K562 (cell line): ENCODE results near the gene CERS2. TPM values are rescaled to one million over a fixed set of nuclear protein-coding genes. Genes with fewer than 3 reads are reported as not detected.

Experiments
- CBFA2T2 ChIP-seq: fragments of 450-650 bp; conservative IDR thresholded peaks from 2 replicates; pipeline ENCODE4 v1.6.1; 2017; ENCODE audit warnings: mild to moderate bottlenecking
- CBFA2T3 ChIP-seq: fragments of 450-650 bp; IDR thresholded peaks from 2 replicates; pipeline ENCODE4 v1.6.1; 2017
- CREBBP ChIP-seq: IDR thresholded peaks from one replicate; pipeline ENCODE4 v1.6.1; 2012; ENCODE audit warnings: low read depth, mild to moderate bottlenecking, control low read depth, inconsistent platforms, low read length
- HNRNPL ChIP-seq: fragments of 200-400 bp; formaldehyde crosslinking; IDR thresholded peaks from 2 replicates; pipeline ENCODE4 v1.6.1; 2017; ENCODE audit warnings: low read depth, mild to moderate bottlenecking, low read length
- KDM1A ChIP-seq, 2 experiments: fragments of 450-650 bp; IDR thresholded peaks; 2 replicates each; pipeline ENCODE4 v1.6.1; 2016; ENCODE audit warnings: mild to moderate bottlenecking in 2 of 2
- KDM5B ChIP-seq: fragments of 200-600 bp; sonication (generic); IDR thresholded peaks from 2 replicates; pipeline ENCODE4 v1.6.1; 2012; ENCODE audit warnings: low read depth, mild to moderate bottlenecking, moderate library complexity, low read length, control low read depth, inconsistent platforms; ENCODE audit not compliant: insufficient replicate concordance
- MCM2 ChIP-seq: fragments of 450-650 bp; IDR thresholded peaks from 2 replicates; pipeline ENCODE4 v1.6.1; 2017; ENCODE audit warnings: low read depth, mild to moderate bottlenecking
- MTF1 ChIP-seq: fragments of 250-450 bp; sonication (Bioruptor Pico); IDR thresholded peaks from 2 replicates; pipeline ENCODE4 v1.9.0; 2021; ENCODE audit warnings: moderate library complexity, mild to moderate bottlenecking, inconsistent platforms, borderline replicate concordance
- SETDB1 ChIP-seq: IDR thresholded peaks from one replicate; pipeline ENCODE4 v1.6.1; 2012; ENCODE audit warnings: low read length, control low read depth, inconsistent platforms
- SMARCC2 ChIP-seq: fragments of 450-650 bp; IDR thresholded peaks from 2 replicates; pipeline ENCODE4 v1.6.1; 2017; ENCODE audit warnings: antibody characterized with exemption, moderate library complexity, mild to moderate bottlenecking, low read depth
- SNIP1 ChIP-seq: fragments of 450-650 bp; IDR thresholded peaks from 2 replicates; pipeline ENCODE4 v1.7.1; 2017; ENCODE audit warnings: low read depth, mild to moderate bottlenecking
- ZC3H11A ChIP-seq: IDR thresholded peaks from 2 replicates; pipeline ENCODE4 v1.6.1; 2012; ENCODE audit warnings: low read depth, low read length, improper control_type of control experiment
- ZC3H4 ChIP-seq: sonication (generic); formaldehyde crosslinking; IDR thresholded peaks from 2 replicates; pipeline ENCODE4 v1.9.0; 2021; ENCODE audit warnings: missing genetic modification reagents, borderline replicate concordance
- ZFP1 ChIP-seq: fragments of 450-650 bp; formaldehyde crosslinking; IDR thresholded peaks from 2 replicates; pipeline ENCODE4 v1.4.0; 2020; ENCODE audit warnings: mild to moderate bottlenecking, mixed read lengths
- ZNF124 ChIP-seq: sonication (generic); formaldehyde crosslinking; IDR thresholded peaks from 2 replicates; pipeline ENCODE4 v1.8.1; 2022; ENCODE audit warnings: missing genetic modification reagents
- ZNF197 ChIP-seq: fragments of 200-800 bp; sonication (Bioruptor generic); IDR thresholded peaks from 2 replicates; pipeline ENCODE4 v1.6.1; 2016; ENCODE audit warnings: low read depth, missing genetic modification characterization, missing compliant biosample characterization
- ZNF76 ChIP-seq: fragments of 250-450 bp; sonication (Bioruptor Pico); IDR thresholded peaks from 2 replicates; pipeline ENCODE4 v1.4.0; 2020; ENCODE audit warnings: mild to moderate bottlenecking, moderate library complexity, borderline replicate concordance
- polyA plus RNA-seq, 8 experiments: library from polyadenylated mRNA; depleted of rRNA in 4 of 8; stranded (reverse) in 5 of 8; unstranded in 3 of 8; fragments of >200 nt; fragmentation: Nextera tagmentation in 2 of 8; fragmentation: Illumina TruSeq in 1 of 8; extraction: Ambion mirVana in 2 of 8; extraction: Trizol in 1 of 8; gene quantifications; 2 replicates each; pipeline versions ENCODE4 v1.2.1 to v1.2.3, GENCODE V29; 2011 to 2014; ENCODE audit warnings: inconsistent platforms in 1 of 8, missing spikeins in 1 of 8
- total RNA-seq, 7 experiments: library from RNA; depleted of rRNA in 6 of 7; stranded (reverse); fragments of >200 nt in 6 of 7; fragmentation: Illumina TruSeq in 2 of 7; extraction: Trizol in 2 of 7; gene quantifications; 2 replicates each; pipeline versions ENCODE4 v1.2.1 to v1.2.3, GENCODE V29; 2011 to 2021; ENCODE audit warnings: low replicate concordance in 1 of 7
- TF ChIP-seq, protein P1 (sequence below): IDR thresholded peaks from 2 replicates; pipeline ENCODE4 v1.6.1; 2011; ENCODE audit warnings: borderline replicate concordance, low read depth, mild to moderate bottlenecking, moderate library complexity, low read length; ENCODE audit not compliant: insufficient read depth, poor library complexity, severe bottlenecking
- TF ChIP-seq, protein P2 (sequence below): fragments of 450-650 bp; IDR thresholded peaks from 2 replicates; pipeline ENCODE4 v1.6.1; 2016; ENCODE audit warnings: antibody characterized with exemption
- TF ChIP-seq, protein P3 (sequence below): fragments of 450-650 bp; formaldehyde crosslinking; IDR thresholded peaks from 2 replicates; pipeline ENCODE4 v1.4.0; 2020; ENCODE audit warnings: mild to moderate bottlenecking, moderate library complexity
- TF ChIP-seq, protein P4 (sequence below): fragments of 450-650 bp; IDR thresholded peaks from 2 replicates; pipeline ENCODE4 v1.6.1; 2016; ENCODE audit warnings: low read depth, mild to moderate bottlenecking, moderate library complexity

Gene CERS2
- total and polyA plus RNA-seq, 9 of the 15 experiments (the other 6 are each of a cell fraction or from before 2014, with no cell fraction given): 23.4 to 295 (median 132) TPM

DNA sequence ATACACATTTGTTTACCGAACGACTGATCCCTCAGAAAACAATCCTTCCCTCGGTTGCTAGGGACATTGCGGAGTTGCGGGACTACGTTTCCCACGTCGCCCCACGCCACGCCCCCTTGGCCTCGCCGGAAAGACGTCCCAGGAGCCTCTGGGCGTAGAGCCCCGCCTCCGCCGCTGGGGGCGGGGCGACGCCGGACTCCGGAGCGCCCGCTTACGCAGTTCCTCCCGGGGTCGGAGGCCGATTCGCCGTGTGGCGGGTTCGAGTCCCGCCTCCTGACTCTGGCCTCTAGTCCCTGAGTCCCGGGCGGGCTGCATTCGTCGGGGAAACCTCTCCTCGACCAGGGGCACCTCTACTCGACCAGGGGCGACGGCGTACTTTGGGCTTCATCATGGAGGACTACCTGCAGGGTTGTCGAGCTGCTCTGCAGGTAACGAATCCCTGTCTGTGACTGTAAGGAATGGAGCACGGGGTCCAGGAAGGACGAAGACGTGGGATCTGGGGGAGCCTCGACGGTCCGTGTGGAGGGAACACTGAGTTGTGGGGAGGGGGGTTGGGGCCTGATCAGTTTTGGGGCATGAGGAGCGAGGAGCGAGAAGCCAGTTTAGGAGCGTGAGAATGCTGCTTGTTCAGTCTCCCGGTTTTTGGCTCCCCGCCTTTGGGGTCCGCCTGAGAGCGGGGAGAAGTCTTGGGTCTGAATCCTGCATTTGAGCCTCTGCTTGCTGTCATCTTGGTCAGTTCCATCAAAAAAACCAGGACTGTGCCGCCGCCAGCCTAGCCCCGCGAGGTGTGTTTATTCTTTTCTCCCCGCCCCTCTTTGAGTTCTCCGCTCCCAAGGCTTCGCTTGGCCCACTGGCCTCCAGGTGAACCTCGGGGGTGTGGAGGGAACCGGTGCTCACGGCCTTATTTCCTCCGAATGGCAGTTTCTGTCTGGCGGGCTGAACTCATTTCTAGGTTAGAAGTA is 33.9 kb upstream of the CERS2 start, which contains the start of gene PRUNE1 (continued):
- TF ChIP-seq, protein P1, sequence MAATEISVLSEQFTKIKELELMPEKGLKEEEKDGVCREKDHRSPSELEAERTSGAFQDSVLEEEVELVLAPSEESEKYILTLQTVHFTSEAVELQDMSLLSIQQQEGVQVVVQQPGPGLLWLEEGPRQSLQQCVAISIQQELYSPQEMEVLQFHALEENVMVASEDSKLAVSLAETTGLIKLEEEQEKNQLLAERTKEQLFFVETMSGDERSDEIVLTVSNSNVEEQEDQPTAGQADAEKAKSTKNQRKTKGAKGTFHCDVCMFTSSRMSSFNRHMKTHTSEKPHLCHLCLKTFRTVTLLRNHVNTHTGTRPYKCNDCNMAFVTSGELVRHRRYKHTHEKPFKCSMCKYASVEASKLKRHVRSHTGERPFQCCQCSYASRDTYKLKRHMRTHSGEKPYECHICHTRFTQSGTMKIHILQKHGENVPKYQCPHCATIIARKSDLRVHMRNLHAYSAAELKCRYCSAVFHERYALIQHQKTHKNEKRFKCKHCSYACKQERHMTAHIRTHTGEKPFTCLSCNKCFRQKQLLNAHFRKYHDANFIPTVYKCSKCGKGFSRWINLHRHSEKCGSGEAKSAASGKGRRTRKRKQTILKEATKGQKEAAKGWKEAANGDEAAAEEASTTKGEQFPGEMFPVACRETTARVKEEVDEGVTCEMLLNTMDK: no peak
- TF ChIP-seq CBFA2T2 (no peak), MCM2 (no peak), SMARCC2 (no peak), CBFA2T3 (no peak), SNIP1 (no peak), KDM1A (IDR thresholded peaks at IDR 0.05) (no peak), CREBBP (no peak), ZC3H4 (CRISPR knock-in tag) (no peak; the same call in 1 of the 2 replicates), ZNF76 (CRISPR knock-in tag) (no peak), ZFP1 (CRISPR knock-in tag) (no peak), ZNF124 (no peak), MTF1 (no peak), ZNF197 (no peak), KDM5B (peak; percentile 58), ZC3H11A (no peak), HNRNPL (no peak), SETDB1 (no peak)
- TF ChIP-seq, protein P2, sequence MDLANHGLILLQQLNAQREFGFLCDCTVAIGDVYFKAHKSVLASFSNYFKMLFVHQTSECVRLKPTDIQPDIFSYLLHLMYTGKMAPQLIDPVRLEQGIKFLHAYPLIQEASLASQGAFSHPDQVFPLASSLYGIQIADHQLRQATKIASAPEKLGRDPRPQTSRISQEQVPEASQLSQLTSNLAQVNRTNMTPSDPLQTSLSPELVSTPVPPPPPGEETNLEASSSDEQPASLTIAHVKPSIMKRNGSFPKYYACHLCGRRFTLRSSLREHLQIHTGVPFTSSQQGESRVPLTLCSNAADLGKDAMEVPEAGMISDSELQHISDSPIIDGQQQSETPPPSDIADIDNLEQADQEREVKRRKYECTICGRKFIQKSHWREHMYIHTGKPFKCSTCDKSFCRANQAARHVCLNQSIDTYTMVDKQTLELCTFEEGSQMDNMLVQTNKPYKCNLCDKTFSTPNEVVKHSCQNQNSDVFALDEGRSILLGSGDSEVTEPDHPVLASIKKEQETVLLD: no peak
- TF ChIP-seq, protein P3, sequence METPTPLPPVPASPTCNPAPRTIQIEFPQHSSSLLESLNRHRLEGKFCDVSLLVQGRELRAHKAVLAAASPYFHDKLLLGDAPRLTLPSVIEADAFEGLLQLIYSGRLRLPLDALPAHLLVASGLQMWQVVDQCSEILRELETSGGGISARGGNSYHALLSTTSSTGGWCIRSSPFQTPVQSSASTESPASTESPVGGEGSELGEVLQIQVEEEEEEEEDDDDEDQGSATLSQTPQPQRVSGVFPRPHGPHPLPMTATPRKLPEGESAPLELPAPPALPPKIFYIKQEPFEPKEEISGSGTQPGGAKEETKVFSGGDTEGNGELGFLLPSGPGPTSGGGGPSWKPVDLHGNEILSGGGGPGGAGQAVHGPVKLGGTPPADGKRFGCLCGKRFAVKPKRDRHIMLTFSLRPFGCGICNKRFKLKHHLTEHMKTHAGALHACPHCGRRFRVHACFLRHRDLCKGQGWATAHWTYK (CRISPR knock-in tag): peak; percentile 56; the same call in 1 of the 2 replicates
- TF ChIP-seq, protein P4, sequence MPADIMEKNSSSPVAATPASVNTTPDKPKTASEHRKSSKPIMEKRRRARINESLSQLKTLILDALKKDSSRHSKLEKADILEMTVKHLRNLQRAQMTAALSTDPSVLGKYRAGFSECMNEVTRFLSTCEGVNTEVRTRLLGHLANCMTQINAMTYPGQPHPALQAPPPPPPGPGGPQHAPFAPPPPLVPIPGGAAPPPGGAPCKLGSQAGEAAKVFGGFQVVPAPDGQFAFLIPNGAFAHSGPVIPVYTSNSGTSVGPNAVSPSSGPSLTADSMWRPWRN: 0 out of 2 replicates have a peak, but pooled peaks have one; percentile 17
